GM23338 (cell line): ENCODE measurements around the gene GNG10. TPM values are rescaled to one million over a fixed set of nuclear protein-coding genes. Genes with fewer than 3 reads are reported as not detected.

Experiments used
- ATAC-seq: fragments of 200-7000 bp; cut with Tn5 transposase; 3 replicates; pipeline ENCODE4 v1.9.1; 2020
- DNase-seq: peaks from one replicate; pipeline ENCODE4 v3.0.0-alpha.2; 2015; ENCODE audit warnings: low spot score
- H2AFZ ChIP-seq: fragments of 200-600 bp; sonication (generic); 2 replicates; pipeline ENCODE4 v1.8.0; 2016; ENCODE audit warnings: antibody characterized with exemption, mild to moderate bottlenecking, moderate library complexity
- H3F3A ChIP-seq: fragments of 200-600 bp; sonication (generic); replicated peaks from 2 replicates; pipeline ENCODE4 v1.8.0; 2017; ENCODE audit warnings: antibody characterized with exemption, mixed run types, low read depth
- H3K27ac ChIP-seq: fragments of 200-600 bp; sonication (generic); 2 replicates; pipeline ENCODE4 v1.6.1; 2016; ENCODE audit warnings: low read depth
- H3K27me3 ChIP-seq: fragments of 200-600 bp; sonication (generic); 2 replicates; pipeline ENCODE4 v1.8.0; 2016; ENCODE audit warnings: mild to moderate bottlenecking, mixed run types, moderate library complexity; ENCODE audit not compliant: insufficient read depth
- H3K36me3 ChIP-seq: fragments of 200-600 bp; sonication (generic); 2 replicates; pipeline ENCODE4 v1.8.0; 2016; ENCODE audit warnings: mild to moderate bottlenecking; ENCODE audit not compliant: insufficient read depth
- H3K4me1 ChIP-seq: fragments of 200-600 bp; sonication (generic); 2 replicates; pipeline ENCODE4 v1.8.0; 2016; ENCODE audit warnings: mild to moderate bottlenecking, moderate library complexity; ENCODE audit not compliant: insufficient read depth
- H3K4me2 ChIP-seq: fragments of 200-600 bp; sonication (generic); 2 replicates; pipeline ENCODE4 v1.7.1; 2017; ENCODE audit warnings: mixed run types
- H3K4me3 ChIP-seq: fragments of 200-600 bp; sonication (generic); 2 replicates; pipeline ENCODE4 v1.6.1; 2016; ENCODE audit warnings: mixed run types
- H3K79me2 ChIP-seq: fragments of 200-600 bp; sonication (generic); replicated peaks from 2 replicates; pipeline ENCODE4 v1.8.0; 2017; ENCODE audit warnings: mild to moderate bottlenecking; ENCODE audit not compliant: insufficient read depth
- H3K9me2 ChIP-seq: fragments of 200-600 bp; sonication (generic); 2 replicates; pipeline ENCODE4 v1.8.0; 2017; ENCODE audit not compliant: insufficient read depth
- H4K20me1 ChIP-seq: fragments of 200-600 bp; sonication (generic); replicated peaks from 2 replicates; pipeline ENCODE4 v1.8.0; 2017; ENCODE audit warnings: mild to moderate bottlenecking; ENCODE audit not compliant: insufficient read depth
- H3K27ac Mint-ChIP-seq: 2 replicates; pipeline ENCODE4 v1.8.0; 2020; ENCODE audit warnings: inconsistent platforms, mild to moderate bottlenecking, moderate library complexity, mixed read lengths
- H3K27me3 Mint-ChIP-seq: 3 replicates; pipeline ENCODE4 v1.8.0; 2022; ENCODE audit warnings: low read depth, mild to moderate bottlenecking, moderate library complexity, mixed read lengths, inconsistent platforms; ENCODE audit not compliant: insufficient read depth, poor library complexity
- H3K36me3 Mint-ChIP-seq: 3 replicates; pipeline ENCODE4 v1.8.0; 2021; ENCODE audit warnings: low read depth, mild to moderate bottlenecking, inconsistent platforms, moderate library complexity, mixed read lengths
- H3K4me1 Mint-ChIP-seq: 3 replicates; pipeline ENCODE4 v1.8.0; 2020; ENCODE audit warnings: mild to moderate bottlenecking, inconsistent platforms, mixed read lengths
- H3K4me3 Mint-ChIP-seq: 3 replicates; pipeline ENCODE4 v1.8.0; 2021; ENCODE audit warnings: moderate library complexity, mild to moderate bottlenecking, inconsistent platforms, mixed read lengths
- H3K9me3 Mint-ChIP-seq: 3 replicates; pipeline ENCODE4 v1.8.0; 2020; ENCODE audit warnings: moderate library complexity, mild to moderate bottlenecking, inconsistent platforms, mixed read lengths
- CREB1 ChIP-seq: fragments of 250-450 bp; sonication (Bioruptor Pico); IDR thresholded peaks from 2 replicates; pipeline ENCODE4 v1.5.0; 2020; ENCODE audit warnings: low read depth, mild to moderate bottlenecking, moderate library complexity
- NANOG ChIP-seq: IDR thresholded peaks from 2 replicates; pipeline ENCODE4 v1.6.1; 2016; ENCODE audit warnings: antibody characterized with exemption, borderline replicate concordance
- STAT1 ChIP-seq: IDR thresholded peaks from one replicate; pipeline ENCODE4 v1.6.1; 2016; ENCODE audit warnings: antibody characterized with exemption; ENCODE audit not compliant: unreplicated experiment
- ZNF331 ChIP-seq: fragments of 250-450 bp; sonication (Bioruptor Pico); IDR thresholded peaks from 2 replicates; pipeline ENCODE4 v1.5.0; 2020; ENCODE audit warnings: low read depth, mild to moderate bottlenecking, moderate library complexity
- polyA plus RNA-seq: library from polyadenylated mRNA; unstranded; fragments of >200 nt; fragmentation: Nextera tagmentation; extraction: Ambion mirVana; gene quantifications from 2 replicates; pipeline ENCODE4 v1.2.1, GENCODE V29; 2016
- total RNA-seq: library from RNA; depleted of rRNA; stranded (reverse); fragments of >200 nt; shearing (Covaris generic); gene quantifications from 2 replicates; pipeline ENCODE4 v1.2.3, GENCODE V29; 2014
- TF ChIP-seq, protein P1 (sequence below): fragments of 250-450 bp; sonication (Bioruptor Pico); IDR thresholded peaks from 2 replicates; pipeline ENCODE4 v1.5.0; 2020; ENCODE audit warnings: mild to moderate bottlenecking, moderate library complexity

The GNG10 gene
- total and polyA plus RNA-seq, 2 experiments from 2014 or later: 49.9 to 61.2 TPM

DNA sequence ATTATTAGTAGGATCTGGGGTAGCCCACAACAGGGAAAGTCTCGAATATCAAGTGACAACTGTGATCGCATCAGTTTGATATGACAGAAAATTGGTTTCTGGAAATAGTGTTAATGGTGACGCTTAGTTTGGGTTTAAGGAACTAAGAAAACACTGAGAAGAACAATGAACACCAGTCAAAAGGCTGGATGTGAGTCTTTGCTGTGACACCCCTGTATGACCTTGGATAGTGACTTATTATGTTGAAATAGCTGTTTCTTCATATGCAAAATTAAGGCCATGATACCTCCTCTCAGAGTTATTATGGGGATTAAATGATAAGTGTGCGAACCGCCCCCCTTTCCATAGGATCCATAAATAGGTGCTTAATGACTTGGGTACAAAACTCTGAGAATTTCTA, 29.3 kb upstream of the GNG10 start (continued):
- TF ChIP-seq, protein P1, sequence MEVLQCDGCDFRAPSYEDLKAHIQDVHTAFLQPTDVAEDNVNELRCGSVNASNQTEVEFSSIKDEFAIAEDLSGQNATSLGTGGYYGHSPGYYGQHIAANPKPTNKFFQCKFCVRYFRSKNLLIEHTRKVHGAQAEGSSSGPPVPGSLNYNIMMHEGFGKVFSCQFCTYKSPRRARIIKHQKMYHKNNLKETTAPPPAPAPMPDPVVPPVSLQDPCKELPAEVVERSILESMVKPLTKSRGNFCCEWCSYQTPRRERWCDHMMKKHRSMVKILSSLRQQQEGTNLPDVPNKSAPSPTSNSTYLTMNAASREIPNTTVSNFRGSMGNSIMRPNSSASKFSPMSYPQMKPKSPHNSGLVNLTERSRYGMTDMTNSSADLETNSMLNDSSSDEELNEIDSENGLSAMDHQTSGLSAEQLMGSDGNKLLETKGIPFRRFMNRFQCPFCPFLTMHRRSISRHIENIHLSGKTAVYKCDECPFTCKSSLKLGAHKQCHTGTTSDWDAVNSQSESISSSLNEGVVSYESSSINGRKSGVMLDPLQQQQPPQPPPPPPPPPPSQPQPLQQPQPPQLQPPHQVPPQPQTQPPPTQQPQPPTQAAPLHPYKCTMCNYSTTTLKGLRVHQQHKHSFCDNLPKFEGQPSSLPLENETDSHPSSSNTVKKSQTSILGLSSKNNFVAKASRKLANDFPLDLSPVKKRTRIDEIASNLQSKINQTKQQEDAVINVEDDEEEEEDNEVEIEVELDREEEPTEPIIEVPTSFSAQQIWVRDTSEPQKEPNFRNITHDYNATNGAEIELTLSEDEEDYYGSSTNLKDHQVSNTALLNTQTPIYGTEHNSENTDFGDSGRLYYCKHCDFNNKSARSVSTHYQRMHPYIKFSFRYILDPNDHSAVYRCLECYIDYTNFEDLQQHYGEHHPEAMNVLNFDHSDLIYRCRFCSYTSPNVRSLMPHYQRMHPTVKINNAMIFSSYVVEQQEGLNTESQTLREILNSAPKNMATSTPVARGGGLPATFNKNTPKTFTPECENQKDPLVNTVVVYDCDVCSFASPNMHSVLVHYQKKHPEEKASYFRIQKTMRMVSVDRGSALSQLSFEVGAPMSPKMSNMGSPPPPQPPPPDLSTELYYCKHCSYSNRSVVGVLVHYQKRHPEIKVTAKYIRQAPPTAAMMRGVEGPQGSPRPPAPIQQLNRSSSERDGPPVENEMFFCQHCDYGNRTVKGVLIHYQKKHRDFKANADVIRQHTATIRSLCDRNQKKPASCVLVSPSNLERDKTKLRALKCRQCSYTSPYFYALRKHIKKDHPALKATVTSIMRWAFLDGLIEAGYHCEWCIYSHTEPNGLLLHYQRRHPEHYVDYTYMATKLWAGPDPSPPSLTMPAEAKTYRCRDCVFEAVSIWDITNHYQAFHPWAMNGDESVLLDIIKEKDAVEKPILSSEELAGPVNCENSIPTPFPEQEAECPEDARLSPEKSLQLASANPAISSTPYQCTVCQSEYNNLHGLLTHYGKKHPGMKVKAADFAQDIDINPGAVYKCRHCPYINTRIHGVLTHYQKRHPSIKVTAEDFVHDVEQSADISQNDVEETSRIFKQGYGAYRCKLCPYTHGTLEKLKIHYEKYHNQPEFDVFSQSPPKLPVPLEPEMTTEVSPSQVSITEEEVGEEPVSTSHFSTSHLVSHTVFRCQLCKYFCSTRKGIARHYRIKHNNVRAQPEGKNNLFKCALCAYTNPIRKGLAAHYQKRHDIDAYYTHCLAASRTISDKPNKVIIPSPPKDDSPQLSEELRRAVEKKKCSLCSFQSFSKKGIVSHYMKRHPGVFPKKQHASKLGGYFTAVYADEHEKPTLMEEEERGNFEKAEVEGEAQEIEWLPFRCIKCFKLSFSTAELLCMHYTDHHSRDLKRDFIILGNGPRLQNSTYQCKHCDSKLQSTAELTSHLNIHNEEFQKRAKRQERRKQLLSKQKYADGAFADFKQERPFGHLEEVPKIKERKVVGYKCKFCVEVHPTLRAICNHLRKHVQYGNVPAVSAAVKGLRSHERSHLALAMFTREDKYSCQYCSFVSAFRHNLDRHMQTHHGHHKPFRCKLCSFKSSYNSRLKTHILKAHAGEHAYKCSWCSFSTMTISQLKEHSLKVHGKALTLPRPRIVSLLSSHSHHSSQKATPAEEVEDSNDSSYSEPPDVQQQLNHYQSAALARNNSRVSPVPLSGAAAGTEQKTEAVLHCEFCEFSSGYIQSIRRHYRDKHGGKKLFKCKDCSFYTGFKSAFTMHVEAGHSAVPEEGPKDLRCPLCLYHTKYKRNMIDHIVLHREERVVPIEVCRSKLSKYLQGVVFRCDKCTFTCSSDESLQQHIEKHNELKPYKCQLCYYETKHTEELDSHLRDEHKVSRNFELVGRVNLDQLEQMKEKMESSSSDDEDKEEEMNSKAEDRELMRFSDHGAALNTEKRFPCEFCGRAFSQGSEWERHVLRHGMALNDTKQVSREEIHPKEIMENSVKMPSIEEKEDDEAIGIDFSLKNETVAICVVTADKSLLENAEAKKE (CRISPR knock-in tag): no peak

DNA sequence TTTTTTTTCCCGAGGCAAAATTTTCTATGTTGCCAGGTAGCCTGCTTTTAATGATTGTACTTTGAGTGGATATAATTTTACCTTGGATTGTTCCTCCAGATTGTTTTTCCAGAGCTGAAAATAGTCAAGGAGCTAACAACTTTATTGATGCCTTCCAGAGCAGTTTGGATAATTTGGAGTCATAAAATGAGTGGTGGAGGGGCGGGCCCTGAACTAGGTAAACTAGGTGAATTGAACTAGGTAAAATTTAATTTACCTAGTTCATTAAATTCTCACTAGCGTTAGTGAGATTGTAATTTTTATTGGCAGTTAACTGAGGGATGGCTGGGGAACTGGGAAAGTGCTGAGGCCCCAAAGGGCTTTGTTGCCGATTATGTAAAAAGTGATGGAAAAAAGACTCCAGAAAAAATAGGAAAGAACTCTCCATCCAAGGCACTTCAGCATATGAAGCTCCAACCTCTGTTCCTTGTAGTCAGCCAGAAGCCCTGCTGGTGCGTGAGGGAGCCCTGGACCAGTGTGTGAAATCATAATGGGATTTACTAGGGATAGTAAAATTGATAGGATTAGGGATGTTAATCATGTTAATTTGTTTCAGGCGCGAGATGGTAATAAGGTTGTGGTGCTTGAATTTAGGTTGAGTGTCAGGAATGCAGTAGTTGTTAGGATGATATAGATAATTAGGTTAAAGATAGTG, 28.6 kb upstream of the GNG10 start:
- H3K4me3 Mint-ChIP-seq: peak overlapping the region; percentile 95
- H3K4me1 ChIP-seq: peaks cover 8% of the 10 kb centered on the region
- ATAC-seq (no peak), DNase-seq (no peak)
- peaks cover 23% of the 10 kb centered on the region for H3K4me1 Mint-ChIP-seq
- H3F3A ChIP-seq: no peaks in the 10 kb centered on the region
- peaks cover 4% of the 10 kb centered on the region for H3K27me3 Mint-ChIP-seq
- peak overlapping the region; percentile 86 for H3K4me2 ChIP-seq
- H3K9me2 ChIP-seq: no peaks in the 10 kb centered on the region
- peaks cover 13% of the 10 kb centered on the region; the same call in 1 of the 2 replicates for H4K20me1 ChIP-seq
- H3K9me3 Mint-ChIP-seq: no peaks in the 10 kb centered on the region
- H3K36me3 ChIP-seq: no peaks in the 10 kb centered on the region
- H3K36me3 Mint-ChIP-seq: no peaks in the 10 kb centered on the region
- no peak overlapping the region for H2AFZ ChIP-seq
- H3K27ac ChIP-seq: no peak overlapping the region
- H3K79me2 ChIP-seq: peaks cover 63% of the 10 kb centered on the region
- no peak overlapping the region for H3K27ac Mint-ChIP-seq
- no peaks in the 10 kb centered on the region for H3K27me3 ChIP-seq
- peak overlapping the region; percentile 78 for H3K4me3 ChIP-seq
- TF ChIP-seq NANOG (no peak), CREB1 (CRISPR knock-in tag) (no peak), ZNF331 (CRISPR knock-in tag) (no peak), STAT1 (no peak)
- TF ChIP-seq, protein P1 (CRISPR knock-in tag): no peak
